ENCODE data around the gene NTNG2.

Gene NTNG2

DNA sequence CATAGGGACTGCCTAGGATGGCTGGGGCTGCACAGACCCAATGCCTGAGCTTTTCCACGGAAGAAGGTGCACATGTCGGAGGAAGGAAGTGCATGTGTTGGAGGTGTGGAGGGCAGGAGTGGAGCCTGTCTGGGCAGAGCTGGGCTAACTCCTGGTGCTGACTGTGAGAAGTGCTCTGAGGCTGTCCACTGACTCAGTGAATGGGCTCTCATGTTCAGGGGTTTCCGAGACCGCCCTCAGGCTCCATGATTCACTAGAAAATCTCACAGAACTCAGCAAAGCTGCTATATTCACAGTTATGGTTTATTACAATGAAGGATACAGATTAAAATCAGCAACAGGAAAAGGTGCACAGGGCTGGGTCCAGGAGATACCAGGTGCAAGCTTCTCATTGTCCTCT, 37.2 kb downstream of the NTNG2 start:
- Histone ChIP-seq H3K27me3 (ENCODE audit: control insufficient read depth, insufficient read depth, low read length) (peaks cover 18% of the 10 kb centered on the region), H3K9ac (ENCODE audit: low read length) (no peak overlapping the region), H3K4me3 (ENCODE audit: low read length) (no peak overlapping the region)

DNA sequence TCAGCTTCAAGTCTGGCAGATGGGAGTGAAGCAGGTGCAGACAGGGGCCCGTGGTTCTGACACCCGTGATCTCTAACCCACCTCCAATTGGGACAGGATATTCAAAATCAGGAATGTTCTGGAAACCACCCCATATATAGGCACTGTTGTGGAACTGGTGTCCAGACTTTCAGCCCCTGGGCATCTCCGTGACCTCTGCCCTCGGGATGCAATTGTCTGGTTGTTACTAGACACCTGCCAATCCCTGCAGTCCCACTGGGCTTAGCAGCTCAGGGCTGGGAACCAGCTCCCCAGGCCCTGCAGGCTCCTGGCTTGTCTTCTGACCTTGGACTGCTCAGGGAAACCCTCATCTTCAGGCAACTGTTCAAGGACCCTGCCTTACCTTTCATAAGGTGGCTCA, 38.8 kb downstream of the NTNG2 start:
- H3K4me1 ChIP-seq (ENCODE audit: control insufficient read depth, insufficient read depth, low read length), result no peaks in the 10 kb centered on the region
- H3K27me3 ChIP-seq (ENCODE audit: control insufficient read depth, insufficient read depth, low read length), result peaks cover 18% of the 10 kb centered on the region
- H3K4me3 ChIP-seq (ENCODE audit: low read length), result no peak overlapping the region
- no peaks in the 10 kb centered on the region for H3K9me3 ChIP-seq (ENCODE audit: control insufficient read depth, low read length)
- H3K36me3 ChIP-seq (ENCODE audit: control insufficient read depth, insufficient read depth, low read length), result no peaks in the 10 kb centered on the region
- H3K9ac ChIP-seq (ENCODE audit: low read length), result no peak overlapping the region

More for the DNA sequence above, 37.2 kb downstream of the NTNG2 start:
- Histone ChIP-seq H3K9me3 (ENCODE audit: control insufficient read depth, low read length) (no peaks in the 10 kb centered on the region), H3K4me1 (ENCODE audit: control insufficient read depth, insufficient read depth, low read length) (no peaks in the 10 kb centered on the region), H3K36me3 (ENCODE audit: control insufficient read depth, insufficient read depth, low read length) (no peaks in the 10 kb centered on the region)

DNA sequence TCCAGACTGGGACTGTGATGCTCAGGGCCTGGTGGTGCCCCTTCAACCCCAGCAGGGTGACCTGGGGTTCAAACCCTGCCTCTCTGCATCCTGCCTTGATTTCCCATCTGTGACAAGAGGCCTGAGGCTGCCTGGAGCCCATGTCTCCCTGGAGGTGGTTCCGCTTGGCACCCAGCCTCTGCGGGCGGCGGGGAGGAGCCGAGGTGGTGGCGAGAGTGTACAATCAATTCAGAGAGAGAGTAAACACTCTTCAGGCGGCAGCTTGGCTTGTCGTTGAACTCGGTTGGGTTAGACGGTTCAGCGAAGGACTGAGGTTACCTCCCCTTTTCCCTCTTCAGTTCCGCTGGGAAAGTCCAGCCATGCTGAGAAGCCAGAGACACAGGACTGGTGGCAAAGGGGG, 39.3 kb downstream of the NTNG2 start:
- H3K36me3 ChIP-seq (ENCODE audit: control insufficient read depth, insufficient read depth, low read length), result no peaks in the 10 kb centered on the region
- no peak overlapping the region for H3K4me3 ChIP-seq (ENCODE audit: low read length)
- no peak overlapping the region for H3K9ac ChIP-seq (ENCODE audit: low read length)
- peaks cover 18% of the 10 kb centered on the region for H3K27me3 ChIP-seq (ENCODE audit: control insufficient read depth, insufficient read depth, low read length)
- H3K4me1 ChIP-seq (ENCODE audit: control insufficient read depth, insufficient read depth, low read length), result no peaks in the 10 kb centered on the region
- no peaks in the 10 kb centered on the region for H3K9me3 ChIP-seq (ENCODE audit: control insufficient read depth, low read length)

DNA sequence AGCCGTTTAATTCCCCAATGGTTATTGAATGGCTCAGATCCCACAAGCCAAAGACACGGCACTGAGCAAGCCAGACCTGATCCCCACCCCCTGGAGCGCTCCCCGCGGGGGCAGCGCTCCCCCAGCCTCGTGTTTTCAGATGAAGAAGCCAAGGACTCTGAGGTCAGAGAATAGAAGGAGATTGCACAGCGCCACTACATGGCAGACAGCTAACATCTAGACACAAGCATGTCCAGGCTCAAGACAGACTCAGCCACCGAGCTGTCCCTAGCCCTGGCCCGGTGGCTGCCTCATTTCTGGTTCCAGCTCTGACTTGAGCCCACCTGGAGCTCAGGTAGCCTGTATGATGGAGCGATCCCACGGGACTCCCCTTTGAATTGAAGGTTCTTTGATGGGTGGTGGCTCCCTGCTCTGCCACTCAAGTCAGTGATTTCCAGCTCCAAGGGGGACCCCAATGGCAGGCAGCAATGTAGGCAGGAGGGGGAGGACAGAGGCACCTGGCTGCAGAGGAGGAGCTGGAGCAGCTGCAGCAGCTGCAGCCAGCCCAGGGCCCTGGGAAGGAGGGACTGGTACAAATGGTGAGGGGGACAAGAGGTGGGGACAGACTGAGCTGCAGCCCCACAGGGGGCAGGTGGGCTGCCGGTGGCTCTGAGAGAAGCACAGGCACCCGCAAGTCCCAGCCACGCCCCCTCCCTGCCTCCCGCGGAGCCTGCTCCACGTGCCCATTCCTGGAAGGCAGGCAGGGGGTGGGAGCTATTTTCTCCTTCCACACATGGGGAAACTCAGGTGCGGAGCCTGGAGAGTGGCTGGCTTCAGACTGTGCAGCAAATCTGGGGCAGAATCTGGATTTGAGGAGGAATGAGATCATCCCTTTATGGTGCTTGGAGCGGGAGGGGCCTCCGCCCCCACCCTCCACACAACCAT, 40.2 kb downstream of the NTNG2 start:
- H3K9ac ChIP-seq (ENCODE audit: low read length), result no peak overlapping the region
- no peak overlapping the region for H3K4me3 ChIP-seq (ENCODE audit: low read length)
- peaks cover 18% of the 10 kb centered on the region for H3K27me3 ChIP-seq (ENCODE audit: control insufficient read depth, insufficient read depth, low read length)
- no peaks in the 10 kb centered on the region for H3K9me3 ChIP-seq (ENCODE audit: control insufficient read depth, low read length)
- no peaks in the 10 kb centered on the region for H3K36me3 ChIP-seq (ENCODE audit: control insufficient read depth, insufficient read depth, low read length)
- no peaks in the 10 kb centered on the region for H3K4me1 ChIP-seq (ENCODE audit: control insufficient read depth, insufficient read depth, low read length)

DNA sequence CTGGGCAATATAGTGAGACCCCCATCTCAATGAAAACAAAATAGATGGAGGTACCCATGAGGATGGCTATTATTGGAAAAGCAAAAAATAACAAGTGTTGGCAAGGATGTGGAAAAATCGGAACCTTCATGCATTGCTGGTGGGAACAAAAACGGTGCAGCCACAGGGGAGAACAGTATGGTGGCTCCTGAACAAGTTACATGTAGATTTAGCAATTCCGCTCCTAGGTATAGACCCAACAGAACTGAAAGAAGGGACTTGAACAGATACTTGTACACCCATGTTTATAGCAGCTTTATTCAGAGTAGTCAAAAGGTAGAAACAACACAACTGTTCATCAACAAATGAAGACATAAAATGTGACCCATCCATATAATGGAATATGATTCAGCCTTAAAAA, 43.0 kb downstream of the NTNG2 start:
- no peak overlapping the region for H3K9ac ChIP-seq (ENCODE audit: low read length)
- no peak overlapping the region for H3K4me3 ChIP-seq (ENCODE audit: low read length)
- H3K27me3 ChIP-seq (ENCODE audit: control insufficient read depth, insufficient read depth, low read length), result peaks cover 18% of the 10 kb centered on the region
- H3K9me3 ChIP-seq (ENCODE audit: control insufficient read depth, low read length), result no peaks in the 10 kb centered on the region
- no peaks in the 10 kb centered on the region for H3K36me3 ChIP-seq (ENCODE audit: control insufficient read depth, insufficient read depth, low read length)
- H3K4me1 ChIP-seq (ENCODE audit: control insufficient read depth, insufficient read depth, low read length), result no peaks in the 10 kb centered on the region

DNA sequence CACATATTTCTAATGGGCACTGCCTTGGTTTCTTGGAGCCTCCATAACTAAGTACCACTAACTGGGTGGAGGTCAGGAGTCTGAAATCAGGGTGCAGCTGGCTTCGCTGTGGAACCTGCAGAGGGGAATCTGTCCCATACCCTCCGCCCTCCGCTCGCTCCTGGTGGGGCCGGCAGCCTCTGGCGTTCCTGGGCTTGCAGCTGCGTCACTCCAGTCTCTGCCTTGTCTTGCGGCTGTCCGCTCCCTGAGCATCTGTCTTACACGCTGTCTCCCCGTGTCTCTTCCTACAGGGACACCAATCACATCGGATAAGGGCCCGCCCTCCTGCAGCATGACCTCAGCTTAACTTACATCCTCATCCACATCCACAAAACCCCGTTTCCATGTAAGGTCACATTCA, 45.4 kb downstream of the NTNG2 start:
- Histone ChIP-seq H3K9ac (ENCODE audit: low read length) (no peak overlapping the region), H3K9me3 (ENCODE audit: control insufficient read depth, low read length) (no peaks in the 10 kb centered on the region), H3K4me1 (ENCODE audit: control insufficient read depth, insufficient read depth, low read length) (no peaks in the 10 kb centered on the region), H3K36me3 (ENCODE audit: control insufficient read depth, insufficient read depth, low read length) (no peaks in the 10 kb centered on the region), H3K4me3 (ENCODE audit: low read length) (no peak overlapping the region), H3K27me3 (ENCODE audit: control insufficient read depth, insufficient read depth, low read length) (peaks cover 8% of the 10 kb centered on the region)

DNA sequence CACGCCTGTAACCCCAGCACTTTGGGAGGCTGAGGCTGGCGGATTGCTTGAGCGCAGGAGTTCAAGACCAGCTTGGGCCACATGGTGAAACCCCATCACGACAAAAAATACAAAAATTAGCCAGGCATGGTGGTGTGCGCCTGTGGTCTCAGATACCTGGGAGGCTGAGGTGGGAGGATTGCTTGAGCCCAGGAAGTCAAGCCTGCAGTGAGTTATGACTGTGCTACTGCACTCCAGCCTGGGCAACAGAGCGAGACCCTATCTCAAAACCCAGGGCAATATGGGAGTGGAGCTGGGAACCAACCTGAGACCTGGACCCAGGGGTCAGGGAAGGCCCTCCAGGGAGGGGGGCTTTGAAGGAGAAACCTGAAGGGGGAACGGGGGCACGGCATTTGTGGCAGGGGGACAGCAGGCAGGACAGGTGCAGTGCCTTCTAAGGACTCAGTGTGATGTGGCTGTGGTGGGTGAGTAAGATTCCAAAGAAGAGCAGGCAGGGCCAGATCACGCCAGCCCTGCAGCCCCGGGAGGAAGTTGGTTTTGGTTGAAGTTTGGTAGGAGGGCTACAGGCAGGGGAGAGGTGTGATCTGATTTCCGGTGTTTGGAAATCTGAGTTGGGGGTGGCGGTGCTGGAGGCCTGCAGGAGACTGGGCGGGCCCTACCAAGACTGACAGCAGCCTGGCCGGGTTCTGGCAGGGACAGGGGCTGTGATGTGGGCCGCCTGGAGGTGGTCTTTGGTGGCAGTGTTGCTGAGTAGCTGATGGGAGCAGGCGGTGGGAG, 46.2 kb downstream of the NTNG2 start:
- no peak overlapping the region for H3K9ac ChIP-seq (ENCODE audit: low read length)
- H3K36me3 ChIP-seq (ENCODE audit: control insufficient read depth, insufficient read depth, low read length), result no peaks in the 10 kb centered on the region
- H3K9me3 ChIP-seq (ENCODE audit: control insufficient read depth, low read length), result no peaks in the 10 kb centered on the region
- H3K4me3 ChIP-seq (ENCODE audit: low read length), result no peak overlapping the region
- no peaks in the 10 kb centered on the region for H3K4me1 ChIP-seq (ENCODE audit: control insufficient read depth, insufficient read depth, low read length)
- H3K27me3 ChIP-seq (ENCODE audit: control insufficient read depth, insufficient read depth, low read length), result no peaks in the 10 kb centered on the region

DNA sequence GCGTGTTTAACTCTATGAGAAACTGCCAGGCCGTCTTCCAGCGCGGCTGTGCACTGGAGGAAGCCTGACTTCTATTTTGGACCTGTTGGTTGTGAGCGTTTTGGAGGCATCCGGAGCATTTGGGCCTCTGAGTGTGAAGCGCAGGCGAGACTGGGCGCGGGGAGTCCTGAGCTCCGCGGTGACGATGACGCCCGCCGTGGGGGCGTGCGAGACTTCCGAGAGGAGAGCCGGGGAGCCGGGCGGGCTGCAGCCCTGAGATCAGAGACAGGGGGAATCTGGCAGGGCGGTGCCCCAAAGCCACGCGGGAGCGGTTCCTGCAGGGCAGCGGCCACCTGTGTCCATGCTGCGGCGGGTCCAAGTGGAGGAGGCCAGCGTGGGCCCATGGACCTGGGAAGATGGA, 47.4 kb downstream of the NTNG2 start:
- Histone ChIP-seq H3K9me3 (ENCODE audit: control insufficient read depth, low read length) (no peaks in the 10 kb centered on the region), H3K4me1 (ENCODE audit: control insufficient read depth, insufficient read depth, low read length) (peaks cover 4% of the 10 kb centered on the region), H3K4me3 (ENCODE audit: low read length) (no peak overlapping the region)

DNA sequence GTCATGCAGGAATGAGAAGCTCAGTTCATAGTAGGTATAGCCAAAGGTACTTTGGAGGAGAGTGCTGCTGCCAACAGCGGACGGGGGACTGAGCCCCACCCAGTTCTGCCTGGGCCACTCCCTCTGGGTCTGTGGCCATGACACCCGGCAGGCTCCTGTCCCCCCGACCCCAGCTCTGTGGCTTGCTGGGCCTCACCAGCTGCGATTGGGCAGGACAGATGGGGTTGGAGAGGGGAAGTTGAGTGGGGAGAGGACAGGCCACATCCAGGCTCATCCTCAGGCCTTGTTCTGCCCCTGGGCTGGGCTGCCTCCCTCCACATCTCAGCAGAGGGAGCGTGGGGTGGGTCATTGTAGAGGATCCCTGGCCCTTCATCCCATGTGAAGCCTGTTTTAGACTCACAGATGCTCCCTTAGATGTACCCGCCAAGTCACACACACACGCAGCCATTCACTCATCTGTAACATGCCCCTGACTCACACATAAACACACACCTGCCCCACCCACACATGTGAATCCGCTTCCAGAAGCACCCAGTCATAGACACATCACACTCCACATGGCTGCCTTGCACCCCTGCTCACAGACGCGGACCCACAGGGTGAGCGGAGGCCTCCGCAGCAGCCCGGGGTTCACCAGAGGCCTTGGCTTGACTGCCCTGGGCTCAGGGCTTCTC, 48.8 kb downstream of the NTNG2 start:
- peaks cover 5% of the 10 kb centered on the region for H3K27me3 ChIP-seq (ENCODE audit: control insufficient read depth, insufficient read depth, low read length)
- H3K36me3 ChIP-seq (ENCODE audit: control insufficient read depth, insufficient read depth, low read length), result no peaks in the 10 kb centered on the region
- H3K4me1 ChIP-seq (ENCODE audit: control insufficient read depth, insufficient read depth, low read length), result peaks cover 4% of the 10 kb centered on the region
- H3K9me3 ChIP-seq (ENCODE audit: control insufficient read depth, low read length), result no peaks in the 10 kb centered on the region
- no peak overlapping the region for H3K4me3 ChIP-seq (ENCODE audit: low read length)
- no peak overlapping the region for H3K9ac ChIP-seq (ENCODE audit: low read length)

More for the DNA sequence above, 47.4 kb downstream of the NTNG2 start:
- Histone ChIP-seq H3K9ac (ENCODE audit: low read length) (no peak overlapping the region), H3K27me3 (ENCODE audit: control insufficient read depth, insufficient read depth, low read length) (peaks cover 3% of the 10 kb centered on the region), H3K36me3 (ENCODE audit: control insufficient read depth, insufficient read depth, low read length) (no peaks in the 10 kb centered on the region)

DNA sequence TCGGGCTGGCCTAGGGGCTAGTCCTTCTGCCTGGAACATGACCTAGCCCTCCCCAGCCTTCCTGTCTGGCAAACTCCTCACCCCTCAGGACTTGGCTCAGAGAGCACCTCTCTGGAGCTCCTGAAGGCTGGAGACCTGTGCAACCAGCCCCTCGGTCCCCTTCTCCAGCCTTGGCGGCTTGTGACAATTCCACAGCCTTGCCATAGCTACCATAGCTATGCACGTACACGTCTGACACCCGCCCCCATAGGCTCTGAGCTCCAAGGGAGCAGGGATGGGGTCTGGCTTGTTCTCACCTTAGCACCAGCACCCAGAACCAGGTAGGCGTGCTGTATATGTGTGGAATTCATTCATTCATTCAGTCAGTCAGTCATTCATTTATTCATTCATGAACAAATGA, 49.7 kb downstream of the NTNG2 start:
- H3K4me1 ChIP-seq (ENCODE audit: control insufficient read depth, insufficient read depth, low read length), result peaks cover 4% of the 10 kb centered on the region
- H3K9ac ChIP-seq (ENCODE audit: low read length), result no peak overlapping the region
- H3K27me3 ChIP-seq (ENCODE audit: control insufficient read depth, insufficient read depth, low read length), result peaks cover 5% of the 10 kb centered on the region
- no peaks in the 10 kb centered on the region for H3K9me3 ChIP-seq (ENCODE audit: control insufficient read depth, low read length)
- no peaks in the 10 kb centered on the region for H3K36me3 ChIP-seq (ENCODE audit: control insufficient read depth, insufficient read depth, low read length)
- H3K4me3 ChIP-seq (ENCODE audit: low read length), result no peak overlapping the region

DNA sequence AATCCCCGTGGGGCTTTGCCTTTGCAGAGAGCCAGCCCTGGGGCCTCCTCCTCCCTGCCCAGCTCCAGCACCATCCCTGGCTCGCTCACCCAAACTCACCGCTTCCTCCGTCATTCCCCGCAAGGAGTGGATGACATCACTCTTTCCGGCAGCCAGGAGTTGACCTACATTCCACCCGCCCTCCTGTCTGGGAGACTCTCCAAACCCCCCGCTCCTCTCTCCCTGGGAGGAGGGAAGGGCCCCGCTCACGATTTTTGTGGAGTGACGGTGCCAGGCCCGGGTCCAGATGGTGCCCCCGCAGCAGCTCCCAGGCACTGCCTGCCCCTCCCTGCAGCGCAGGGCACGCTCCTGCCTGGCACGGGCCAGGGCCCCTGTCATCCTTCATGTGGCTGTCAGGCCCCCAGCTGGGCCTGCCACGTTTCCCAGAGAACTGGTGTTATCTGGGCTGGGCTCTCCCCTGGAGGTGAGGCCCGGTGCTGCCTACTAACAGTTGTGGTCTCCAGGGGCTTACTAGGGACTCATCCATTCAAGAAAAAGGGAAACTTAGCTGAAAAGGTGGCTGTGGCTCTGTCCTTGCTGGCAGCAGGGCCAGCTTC, 52.3 kb downstream of the NTNG2 start:
- Histone ChIP-seq H3K4me3 (ENCODE audit: low read length) (no peak overlapping the region), H3K27me3 (ENCODE audit: control insufficient read depth, insufficient read depth, low read length) (peaks cover 5% of the 10 kb centered on the region), H3K9me3 (ENCODE audit: control insufficient read depth, low read length) (no peaks in the 10 kb centered on the region), H3K4me1 (ENCODE audit: control insufficient read depth, insufficient read depth, low read length) (peaks cover 4% of the 10 kb centered on the region), H3K36me3 (ENCODE audit: control insufficient read depth, insufficient read depth, low read length) (no peaks in the 10 kb centered on the region), H3K9ac (ENCODE audit: low read length) (no peak overlapping the region)
